HG03280 (cell line): ENCODE results near the gene ZNF48.

Experiments used
- ATAC-seq: cut with Tn5 transposase; IDR thresholded peaks from one replicate; pipeline ENCODE4 v1.9.1; 2021; ENCODE audit warnings: mild to moderate bottlenecking, moderate library complexity; ENCODE audit not compliant: unreplicated experiment

Gene ZNF48

DNA sequence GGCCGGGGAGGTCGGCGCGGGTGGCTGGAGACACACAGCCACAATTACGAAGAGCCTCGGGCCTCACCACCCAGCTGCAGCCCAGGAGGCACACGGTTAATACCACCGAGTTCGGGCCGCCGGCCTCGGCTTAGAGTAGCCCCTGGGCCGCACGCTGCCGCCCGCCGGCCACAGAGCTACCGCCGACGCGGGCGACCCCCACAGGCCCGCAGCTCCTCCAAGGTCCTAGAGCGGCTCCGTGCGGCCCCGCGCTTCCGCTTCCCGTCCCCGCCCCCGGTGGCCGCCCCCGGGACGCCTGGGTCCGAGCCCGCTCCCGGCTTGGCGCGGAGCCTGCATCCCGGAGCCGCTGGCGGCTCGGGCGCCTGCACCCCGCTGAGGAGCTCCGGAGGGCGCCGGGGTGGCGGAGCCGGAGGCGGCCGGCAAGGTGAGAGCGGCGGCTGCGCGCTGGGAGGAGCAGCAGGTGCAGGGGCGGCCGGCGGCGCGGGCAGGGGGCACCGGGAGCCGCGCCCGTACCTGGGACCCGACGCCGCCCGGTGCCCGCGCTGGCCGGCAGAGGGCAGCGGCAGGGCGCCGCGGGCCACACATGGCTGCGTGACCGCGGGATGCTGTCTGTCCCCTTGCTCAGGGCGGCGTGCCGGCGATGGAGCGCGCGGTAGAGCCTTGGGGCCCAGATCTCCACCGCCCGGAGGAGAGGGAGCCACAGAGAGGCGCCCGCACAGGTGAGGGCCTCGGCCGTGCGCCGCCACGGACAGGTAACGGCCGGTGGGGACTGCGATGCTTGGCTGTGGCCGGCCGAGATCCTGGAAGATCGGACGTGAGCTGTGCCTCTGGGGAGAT, at the start of gene ZNF48:
Gene ZNF48 (plus strand): TSS at position 266 of the 837 bp plus-strand sequence. CDS start 375 bp downstream, at position 641.
- peak; percentile 61 for ATAC-seq

DNA sequence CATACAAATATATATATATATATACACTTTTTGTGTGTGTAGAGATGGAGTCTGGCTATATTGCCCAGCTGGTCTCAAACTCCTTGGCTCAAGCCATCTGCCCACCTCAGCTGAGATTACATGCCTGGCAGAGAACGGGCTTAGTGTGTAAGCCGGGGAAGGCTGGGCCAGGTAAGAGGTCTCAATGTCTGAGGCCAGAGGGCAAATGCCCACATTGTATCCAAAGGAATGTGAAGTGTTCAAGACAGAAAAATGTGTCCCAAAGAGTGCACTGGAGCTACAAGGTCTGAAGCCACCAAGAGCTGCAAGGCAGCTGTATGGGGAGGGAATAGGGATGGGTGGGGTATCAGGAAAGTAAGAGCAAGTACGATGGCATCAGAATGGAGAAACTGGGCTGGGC, 48.9 kb upstream of the ZNF48 start:
- ATAC-seq = no peak

GRCh38 chr16:30348113-30348512, 47.1 kb upstream of the ZNF48 start:
- no peak for ATAC-seq

- no peak for ATAC-seq
Measured at GRCh38 chr16:30348929-30349328, 46.3 kb upstream of the ZNF48 start.

DNA sequence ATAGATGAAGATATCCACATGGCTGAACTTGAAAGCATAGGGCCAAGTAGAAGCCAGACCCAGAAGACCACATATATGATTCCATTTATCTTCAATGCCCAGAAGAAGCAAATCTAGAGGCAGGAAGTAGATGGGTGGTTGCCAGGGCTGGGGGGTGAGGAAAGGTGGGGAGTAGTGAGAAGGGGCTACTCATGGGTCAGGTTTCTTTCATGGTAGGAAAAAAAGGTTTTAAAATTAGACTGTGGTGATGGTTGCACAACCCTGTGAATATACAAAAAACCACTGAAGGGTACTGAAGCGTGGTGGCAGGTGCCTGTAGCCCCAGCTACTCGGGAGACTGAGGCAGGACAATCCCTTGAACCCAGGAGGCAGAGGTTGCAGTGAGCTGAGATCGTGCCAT, 45.5 kb upstream of the ZNF48 start:
- ATAC-seq = no peak

DNA sequence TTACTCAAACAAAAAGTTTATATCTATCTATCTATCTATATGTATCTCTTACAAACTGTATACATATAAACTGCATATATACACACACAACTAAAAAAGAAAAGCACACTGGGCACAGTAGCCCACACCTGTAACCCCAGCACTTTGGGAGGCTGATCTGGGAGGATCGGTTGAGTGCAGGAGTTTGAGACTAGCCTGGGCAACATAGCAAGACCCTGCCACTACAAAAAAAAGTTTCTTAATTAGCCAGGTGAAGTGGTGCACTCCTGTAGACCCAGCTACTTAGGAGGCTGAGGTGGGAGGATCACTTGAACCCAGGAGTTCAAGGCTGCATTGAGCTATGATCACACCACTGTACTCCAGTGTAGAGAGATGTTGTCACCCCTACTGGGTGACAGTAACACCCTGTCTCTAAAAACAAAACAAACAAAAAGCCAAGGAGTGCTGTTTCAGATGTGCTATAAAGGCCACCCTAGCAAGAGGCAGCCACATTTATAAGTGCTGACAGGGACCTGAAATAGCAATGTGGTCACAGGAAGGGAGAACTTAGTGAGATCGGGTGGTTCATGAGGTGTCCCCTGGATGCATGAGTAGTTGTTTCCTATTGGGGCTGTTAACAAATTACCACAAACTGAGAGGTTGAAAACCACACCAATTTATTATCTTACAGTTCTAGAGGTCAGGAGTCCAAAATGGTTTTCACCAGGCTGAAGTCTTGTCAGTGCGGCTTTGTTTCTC, 44.9 kb upstream of the ZNF48 start:
- no peak for ATAC-seq

- ATAC-seq = no peak
Measured at GRCh38 chr16:30351001-30351441, 44.2 kb upstream of the ZNF48 start.

- no peak for ATAC-seq
Measured at GRCh38 chr16:30351586-30352419, 43.4 kb upstream of the ZNF48 start.

- ATAC-seq = no peak
Measured at GRCh38 chr16:30352488-30353401, 42.5 kb upstream of the ZNF48 start.

DNA sequence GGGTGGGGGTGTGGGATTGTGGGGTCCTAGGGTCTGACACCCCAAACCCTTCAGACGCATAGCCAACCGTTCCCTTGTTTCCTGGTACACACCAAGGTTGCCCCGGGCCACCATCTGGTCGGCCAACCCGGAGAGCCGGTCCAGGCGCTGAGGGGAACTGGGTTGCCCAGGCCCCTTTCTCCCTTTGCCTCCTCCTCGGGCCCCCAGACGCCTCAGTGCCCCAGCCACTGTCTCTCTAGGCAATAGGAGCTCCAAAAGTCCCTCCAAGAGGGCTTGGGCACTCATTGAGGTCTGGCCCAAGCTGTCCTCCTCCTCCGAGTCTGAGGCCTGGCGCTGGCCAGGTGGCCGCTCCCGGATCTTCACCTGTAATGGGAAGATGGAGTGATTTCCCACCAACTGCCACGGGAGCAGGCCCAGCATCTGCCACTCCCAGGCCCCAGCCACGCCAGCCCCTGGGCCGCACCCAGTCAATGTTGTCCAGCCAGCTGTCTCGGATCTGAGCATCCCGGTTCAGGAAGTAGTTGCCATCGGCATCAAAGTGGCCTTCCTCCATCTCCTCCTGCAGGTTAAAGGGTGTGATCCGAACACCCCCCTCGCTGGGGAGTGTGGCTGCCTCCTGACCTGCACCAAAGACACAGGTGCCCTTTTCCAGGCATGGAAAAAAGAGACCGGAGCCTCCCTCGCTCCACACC, 41.6 kb upstream of the ZNF48 start:
- ATAC-seq = no peak

GRCh38 chr16:30354423-30355143, 40.6 kb upstream of the ZNF48 start:
- no peak for ATAC-seq

DNA sequence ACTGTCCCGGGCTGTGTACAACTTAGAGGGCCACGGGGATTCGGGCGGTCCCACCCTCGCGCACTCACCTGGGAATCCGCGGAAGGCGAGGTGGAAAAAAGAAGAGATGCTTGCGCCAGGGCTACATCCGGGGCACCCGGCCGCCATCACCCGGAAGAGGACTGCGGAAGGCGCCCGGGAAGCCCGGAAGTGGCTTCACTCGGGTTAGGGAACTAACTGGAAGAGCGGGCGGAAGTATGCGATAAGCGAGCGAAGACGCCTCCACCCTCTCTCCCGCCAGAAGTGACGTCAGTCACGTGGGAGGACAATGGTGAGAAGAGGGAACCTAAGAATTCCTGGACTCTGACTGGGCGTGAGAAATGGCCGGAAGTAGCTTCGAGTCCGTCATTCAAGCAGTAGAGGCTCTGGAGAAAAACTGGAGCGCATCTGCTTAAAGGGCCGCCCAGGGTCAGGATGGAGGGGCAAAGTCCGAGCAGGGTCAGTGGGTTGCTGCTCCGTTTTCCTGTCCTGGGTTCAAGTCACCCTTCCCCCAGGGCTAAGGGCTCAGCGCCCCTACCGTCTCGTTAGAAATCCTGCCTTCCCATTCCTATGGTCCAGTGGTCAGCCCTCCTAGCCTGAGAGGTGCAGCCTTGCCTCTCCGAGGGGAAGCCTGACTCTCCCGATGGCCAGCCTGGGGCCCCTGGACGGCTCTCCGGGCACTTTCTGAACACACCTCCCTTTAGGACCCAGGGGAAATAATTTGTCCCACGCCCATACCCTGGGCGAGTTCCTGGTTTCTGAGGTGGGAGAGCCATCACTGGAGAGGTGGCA, 39.9 kb upstream of the ZNF48 start, which contains the start of gene CD2BP2:
Gene CD2BP2 (minus strand): TSS at position 165 of the 810 bp plus-strand sequence. CDS start 627 bp downstream, outside the sequence.
- ATAC-seq = peak; percentile 66

GRCh38 chr16:30355954-30356308, 39.3 kb upstream of the ZNF48 start:
- ATAC-seq = no peak

DNA sequence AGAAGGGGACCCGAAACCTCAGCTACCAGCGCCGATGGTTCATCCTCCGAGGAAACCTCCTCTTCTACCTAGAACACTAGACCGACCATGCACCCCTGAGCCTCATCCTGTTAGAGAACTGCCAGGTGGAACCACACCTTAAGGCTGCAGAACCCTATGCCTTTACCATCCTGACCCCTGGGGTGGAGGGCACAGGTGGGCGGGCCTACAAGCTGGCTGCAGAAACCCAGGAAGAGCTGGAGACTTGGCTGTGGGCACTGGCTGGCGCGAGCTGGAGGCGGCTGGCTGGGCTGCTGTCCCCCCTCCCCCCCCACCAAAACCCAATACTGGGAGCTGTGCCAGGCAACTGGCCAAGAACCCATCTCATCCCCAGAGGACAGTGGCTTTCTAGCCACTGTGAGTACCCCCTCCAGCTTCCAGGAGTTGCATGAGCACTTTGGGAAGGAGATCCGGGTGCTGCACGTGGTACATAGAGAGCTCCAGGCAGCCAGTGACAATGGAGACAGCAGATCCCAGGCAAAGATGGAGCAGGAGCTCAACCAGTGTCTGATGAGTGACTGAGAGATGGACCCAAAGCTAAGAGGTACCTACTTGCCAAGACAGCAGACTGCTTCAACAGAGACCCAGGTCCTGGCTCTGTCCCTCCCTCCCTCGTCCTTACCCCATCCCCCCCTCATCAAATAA, 38.7 kb upstream of the ZNF48 start:
- no peak for ATAC-seq

- ATAC-seq = no peak
Measured at GRCh38 chr16:30357085-30357714, 38.0 kb upstream of the ZNF48 start.

GRCh38 chr16:30357715-30358576, 37.3 kb upstream of the ZNF48 start:
- ATAC-seq = no peak
